Measurements from ENCODE around the gene TEFM. TPM values are rescaled to one million over a fixed set of nuclear protein-coding genes. Genes with fewer than 3 reads are reported as not detected.

Gene TEFM
- total RNA-seq, 4 donors from 2014 or later, result 1.8 to 15.0 (median 8.9) TPM

- in situ Hi-C loops (cut with MboI; ENCODE audit: low pct_ligation_motif_present in 1 of 4, low pct_unique_long_range_greater_than_20kb in 1 of 4, low sequenced_read_pairs in 3 of 4), result no loop called here
- intact Hi-C loops (cut with DNase I; ENCODE audit: low total_unique reads), result no loop called here
Measured at GRCh38 chr17:30950669-30951399, 44.8 kb upstream of the TEFM start.

GRCh38 chr17:30950189-30950588, 44.2 kb upstream of the TEFM start:
- H3K4me3 ChIP-seq, result no peak overlapping the region
- peak overlapping the region; percentile 73 to 80 (median 74) for H3K27ac ChIP-seq
- TF ChIP-seq POLR2A (IDR thresholded peaks at IDR 0.05) (no peak), CTCF (IDR thresholded peaks at IDR 0.05) (no peak), POLR2AphosphoS5 (IDR thresholded peaks at IDR 0.05) (no peak), EP300 (IDR thresholded peaks at IDR 0.05; ENCODE audit: low read depth) (no peak)
- 78% methylated on average over 5 of the region's 5 CpGs; no CpG with 5 or more reads in 1 of the 2 donors for WGBS, 2 donors (ENCODE audit: low coverage in 1 of 2)
- in situ Hi-C loops (cut with MboI; ENCODE audit: low pct_ligation_motif_present in 1 of 4, low pct_unique_long_range_greater_than_20kb in 1 of 4, low sequenced_read_pairs in 3 of 4) (no loop called here), intact Hi-C loops (cut with DNase I; ENCODE audit: low total_unique reads) (no loop called here)
- H3K9me3 ChIP-seq, result no peaks in the 10 kb centered on the region
- no peaks in the 10 kb centered on the region for H3K27me3 ChIP-seq
- peaks cover 6 to 17% (median 12%) of the 10 kb centered on the region in 4 donors for H3K4me1 ChIP-seq
- no peaks in the 10 kb centered on the region for H3K36me3 ChIP-seq
- DNase-seq, result no peak

More at GRCh38 chr17:30950669-30951399, 44.8 kb upstream of the TEFM start:
- TF ChIP-seq POLR2AphosphoS5 (IDR thresholded peaks at IDR 0.05) (peak in 2 of 3 donors; percentile 60 to 70), CTCF (IDR thresholded peaks at IDR 0.05) (no peak)
- Histone ChIP-seq H3K27me3 (no peaks in the 10 kb centered on the region), H3K27ac (peak overlapping the region; percentile 73 to 80 (median 74)), H3K4me1 (peaks cover 6 to 17% (median 12%) of the 10 kb centered on the region in 4 donors), H3K9me3 (no peaks in the 10 kb centered on the region), H3K4me3 (no peak overlapping the region), H3K36me3 (no peaks in the 10 kb centered on the region)
- DNase-seq, result peak; percentile 91
- 43 to 75% methylated on average over 4 to 9 of the region's 9 CpGs for WGBS, 2 donors (ENCODE audit: low coverage in 1 of 2)

DNA sequence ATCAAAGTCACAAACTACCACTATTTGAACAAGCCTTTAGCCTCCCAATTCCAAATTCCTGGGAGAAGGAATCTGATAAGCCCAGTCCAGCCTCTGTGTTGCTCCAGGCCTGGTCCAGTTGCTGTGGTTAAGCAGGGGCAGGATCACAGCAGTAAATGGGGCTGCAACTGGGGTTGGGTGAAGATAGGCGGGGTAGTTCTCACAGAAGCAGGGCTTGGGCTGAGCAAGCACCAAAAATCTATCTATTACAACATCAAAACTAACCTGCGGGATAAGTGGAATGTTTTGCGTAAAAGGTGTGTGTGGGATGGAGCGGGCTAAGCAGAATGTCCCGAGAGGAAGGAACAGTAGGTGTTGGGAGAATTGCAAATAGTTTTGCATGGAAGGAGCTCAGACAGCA, 41.8 kb upstream of the TEFM start:
- H3K9me3 ChIP-seq, result no peaks in the 10 kb centered on the region
- H3K27ac ChIP-seq, result no peak overlapping the region
- H3K4me1 ChIP-seq, result peaks cover 6 to 17% (median 12%) of the 10 kb centered on the region in 4 donors
- WGBS, 2 donors (ENCODE audit: low coverage in 1 of 2), result 93 to 95% methylated on average over 4 to 5 of the region's 5 CpGs
- no peak for DNase-seq
- no peaks in the 10 kb centered on the region for H3K36me3 ChIP-seq
- TF ChIP-seq POLR2A (IDR thresholded peaks at IDR 0.05), result no peak
- TF ChIP-seq CTCF (IDR thresholded peaks at IDR 0.05), result no peak
- TF ChIP-seq EP300 (IDR thresholded peaks at IDR 0.05; ENCODE audit: low read depth), result no peak
- no peak for TF ChIP-seq POLR2AphosphoS5 (IDR thresholded peaks at IDR 0.05)
- no peak overlapping the region for H3K4me3 ChIP-seq
- no peaks in the 10 kb centered on the region for H3K27me3 ChIP-seq
- in situ Hi-C loops (cut with MboI; ENCODE audit: low pct_ligation_motif_present in 1 of 4, low pct_unique_long_range_greater_than_20kb in 1 of 4, low sequenced_read_pairs in 3 of 4) (no loop called here), intact Hi-C loops (cut with DNase I; ENCODE audit: low total_unique reads) (no loop called here)

- no peak overlapping the region for H3K4me3 ChIP-seq
- intact Hi-C loops (cut with DNase I; ENCODE audit: low total_unique reads), result no loop called here
- no peak for TF ChIP-seq EP300 (IDR thresholded peaks at IDR 0.05; ENCODE audit: low read depth)
- no peak for TF ChIP-seq CTCF (IDR thresholded peaks at IDR 0.05)
- TF ChIP-seq POLR2A (IDR thresholded peaks at IDR 0.05), result no peak
- no peak for TF ChIP-seq POLR2AphosphoS5 (IDR thresholded peaks at IDR 0.05)
- H3K4me1 ChIP-seq, result no peaks in the 10 kb centered on the region
- H3K27me3 ChIP-seq, result no peaks in the 10 kb centered on the region
- 57 to 70% methylated on average over 4 of the region's 4 CpGs for WGBS, 2 donors (ENCODE audit: low coverage in 1 of 2)
- no peak for DNase-seq
- H3K9me3 ChIP-seq, result no peaks in the 10 kb centered on the region
- H3K36me3 ChIP-seq, result no peaks in the 10 kb centered on the region
- in situ Hi-C loops (cut with MboI; ENCODE audit: low pct_ligation_motif_present in 1 of 4, low pct_unique_long_range_greater_than_20kb in 1 of 4, low sequenced_read_pairs in 3 of 4), result no loop called here
- no peak overlapping the region for H3K27ac ChIP-seq
Measured at GRCh38 chr17:30942308-30943079, 36.5 kb upstream of the TEFM start.
